OCI-LY1 (cell line): ENCODE measurements around the gene MFSD12.

ENCODE experiments used
- H2AFZ ChIP-seq: fragments of 200-600 bp; sonication (generic), shearing (Covaris generic); 2 replicates; pipeline ENCODE4 v1.6.0; 2014; ENCODE audit warnings: antibody characterized with exemption, mild to moderate bottlenecking, low read length
- H3F3A ChIP-seq: fragments of 200-600 bp; sonication (generic), shearing (Covaris generic); 2 replicates; pipeline ENCODE4 v1.6.0; 2014; ENCODE audit warnings: mild to moderate bottlenecking, antibody characterized with exemption, low read length, moderate library complexity; ENCODE audit not compliant: insufficient read depth
- H3K27ac ChIP-seq: fragments of 200-600 bp; sonication (generic); 2 replicates; pipeline ENCODE4 v1.5.1; 2014; ENCODE audit warnings: low read length, mixed run types, mild to moderate bottlenecking, low read depth; ENCODE audit not compliant: poor library complexity, severe bottlenecking
- H3K27me3 ChIP-seq: fragments of 200-600 bp; sonication (generic); 2 replicates; pipeline ENCODE4 v1.6.0; 2014; ENCODE audit warnings: antibody characterized with exemption, mild to moderate bottlenecking, low read length, moderate library complexity; ENCODE audit not compliant: insufficient read depth
- H3K36me3 ChIP-seq: fragments of 200-600 bp; sonication (generic); 2 replicates; pipeline ENCODE4 v1.6.1; 2014; ENCODE audit warnings: mild to moderate bottlenecking, antibody characterized with exemption, low read length, moderate library complexity, mixed read lengths; ENCODE audit not compliant: insufficient read depth
- H3K4me1 ChIP-seq: fragments of 200-600 bp; sonication (generic); 2 replicates; pipeline ENCODE4 v1.5.1; 2014; ENCODE audit warnings: mild to moderate bottlenecking, low read length, moderate library complexity; ENCODE audit not compliant: insufficient read depth, severe bottlenecking
- H3K4me2 ChIP-seq: fragments of 200-600 bp; sonication (generic), shearing (Covaris generic); 2 replicates; pipeline ENCODE4 v1.6.1; 2014; ENCODE audit warnings: low read length
- H3K4me3 ChIP-seq: fragments of 200-600 bp; sonication (generic); 2 replicates; pipeline ENCODE4 v1.5.1; 2014; ENCODE audit warnings: low read length, low read depth, mild to moderate bottlenecking, mixed read lengths; ENCODE audit not compliant: poor library complexity, severe bottlenecking
- H3K79me2 ChIP-seq: fragments of 200-600 bp; shearing (Covaris generic); 2 replicates; pipeline ENCODE4 v1.6.1; 2016; ENCODE audit warnings: mixed run types, low read length, mixed read lengths; ENCODE audit not compliant: insufficient read depth
- H3K9ac ChIP-seq: fragments of 200-600 bp; sonication (generic), shearing (Covaris generic); 2 replicates; pipeline ENCODE4 v1.6.1; 2014; ENCODE audit warnings: mild to moderate bottlenecking, low read length, mixed read lengths
- H3K9me2 ChIP-seq: fragments of 200-600 bp; sonication (generic), shearing (Covaris generic); 2 replicates; pipeline ENCODE4 v1.6.1; 2014; ENCODE audit warnings: low read depth, mild to moderate bottlenecking, low read length, mixed read lengths
- H3K9me3 ChIP-seq: fragments of 200-600 bp; shearing (Covaris generic); 2 replicates; pipeline ENCODE4 v1.6.1; 2014; ENCODE audit warnings: low read length, mixed read lengths
- H4K20me1 ChIP-seq: fragments of 200-600 bp; sonication (generic), shearing (Covaris generic); 2 replicates; pipeline ENCODE4 v1.6.0; 2016; ENCODE audit warnings: mild to moderate bottlenecking, low read length; ENCODE audit not compliant: insufficient read depth
- EZH2 ChIP-seq: fragments of 200-600 bp; sonication (generic), shearing (Covaris generic); IDR thresholded peaks from 2 replicates; pipeline ENCODE4 v1.8.0; 2017; ENCODE audit warnings: borderline replicate concordance, mixed run types, mild to moderate bottlenecking, antibody characterized with exemption, low read length, moderate library complexity, mixed read lengths
- TF ChIP-seq, protein P1 (sequence below): fragments of 200-600 bp; sonication (generic), shearing (Covaris generic); IDR thresholded peaks from 2 replicates; pipeline ENCODE4 v1.5.1; 2017; ENCODE audit warnings: mild to moderate bottlenecking, antibody characterized with exemption, low read length, moderate library complexity, mixed read lengths

MFSD12 gene

DNA sequence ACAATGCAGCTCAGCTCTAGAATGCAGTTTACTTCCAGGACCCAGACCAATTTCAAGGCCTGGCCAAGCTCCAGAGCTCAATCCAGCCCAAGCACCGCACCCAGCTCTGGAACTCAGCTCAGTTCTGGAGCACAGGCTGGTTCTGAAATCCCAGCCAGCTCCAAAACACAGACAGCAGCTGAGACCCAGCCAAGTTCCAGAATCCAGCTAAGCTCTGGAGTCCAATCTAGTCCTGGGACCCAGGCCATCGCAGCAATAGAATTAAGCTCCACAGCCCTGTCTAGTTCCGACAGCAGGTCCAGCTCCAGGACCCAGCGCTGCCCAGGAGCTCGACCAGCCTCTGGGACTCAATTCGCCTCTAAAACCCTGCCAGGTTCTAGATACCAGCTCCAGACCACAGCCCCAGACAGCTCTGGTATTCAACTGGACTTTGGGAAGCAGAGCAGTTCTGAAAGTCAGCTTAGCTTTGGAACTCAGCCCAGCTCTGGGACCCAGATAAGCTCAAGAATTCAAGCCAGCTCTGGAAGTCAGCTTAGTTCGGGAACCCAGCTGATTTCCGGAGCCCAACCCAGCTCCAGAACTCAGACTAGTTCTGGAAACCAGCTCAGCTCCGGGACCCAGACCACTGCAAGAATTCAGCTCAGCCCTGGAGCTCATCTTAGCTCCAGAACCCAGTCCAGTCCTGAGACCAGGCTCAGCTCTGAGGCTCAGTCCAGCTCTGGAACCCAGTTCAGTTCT, 34.7 kb upstream of the MFSD12 start:
- no peak overlapping the region for H2AFZ ChIP-seq
- H3K9me3 ChIP-seq = no peaks in the 10 kb centered on the region
- H3F3A ChIP-seq = no peaks in the 10 kb centered on the region
- no peak overlapping the region for H3K9ac ChIP-seq
- H3K4me2 ChIP-seq = no peak overlapping the region
- no peaks in the 10 kb centered on the region for H3K4me1 ChIP-seq
- no peaks in the 10 kb centered on the region for H3K36me3 ChIP-seq
- no peaks in the 10 kb centered on the region; the same call in 1 of the 2 replicates for H3K27me3 ChIP-seq
- no peaks in the 10 kb centered on the region for H3K9me2 ChIP-seq
- no peak for TF ChIP-seq EZH2
- TF ChIP-seq, protein P1, sequence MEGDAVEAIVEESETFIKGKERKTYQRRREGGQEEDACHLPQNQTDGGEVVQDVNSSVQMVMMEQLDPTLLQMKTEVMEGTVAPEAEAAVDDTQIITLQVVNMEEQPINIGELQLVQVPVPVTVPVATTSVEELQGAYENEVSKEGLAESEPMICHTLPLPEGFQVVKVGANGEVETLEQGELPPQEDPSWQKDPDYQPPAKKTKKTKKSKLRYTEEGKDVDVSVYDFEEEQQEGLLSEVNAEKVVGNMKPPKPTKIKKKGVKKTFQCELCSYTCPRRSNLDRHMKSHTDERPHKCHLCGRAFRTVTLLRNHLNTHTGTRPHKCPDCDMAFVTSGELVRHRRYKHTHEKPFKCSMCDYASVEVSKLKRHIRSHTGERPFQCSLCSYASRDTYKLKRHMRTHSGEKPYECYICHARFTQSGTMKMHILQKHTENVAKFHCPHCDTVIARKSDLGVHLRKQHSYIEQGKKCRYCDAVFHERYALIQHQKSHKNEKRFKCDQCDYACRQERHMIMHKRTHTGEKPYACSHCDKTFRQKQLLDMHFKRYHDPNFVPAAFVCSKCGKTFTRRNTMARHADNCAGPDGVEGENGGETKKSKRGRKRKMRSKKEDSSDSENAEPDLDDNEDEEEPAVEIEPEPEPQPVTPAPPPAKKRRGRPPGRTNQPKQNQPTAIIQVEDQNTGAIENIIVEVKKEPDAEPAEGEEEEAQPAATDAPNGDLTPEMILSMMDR = no peak
- H3K79me2 ChIP-seq = no peaks in the 10 kb centered on the region
- no peaks in the 10 kb centered on the region for H4K20me1 ChIP-seq
- no peak overlapping the region for H3K27ac ChIP-seq
- no peak overlapping the region for H3K4me3 ChIP-seq

DNA sequence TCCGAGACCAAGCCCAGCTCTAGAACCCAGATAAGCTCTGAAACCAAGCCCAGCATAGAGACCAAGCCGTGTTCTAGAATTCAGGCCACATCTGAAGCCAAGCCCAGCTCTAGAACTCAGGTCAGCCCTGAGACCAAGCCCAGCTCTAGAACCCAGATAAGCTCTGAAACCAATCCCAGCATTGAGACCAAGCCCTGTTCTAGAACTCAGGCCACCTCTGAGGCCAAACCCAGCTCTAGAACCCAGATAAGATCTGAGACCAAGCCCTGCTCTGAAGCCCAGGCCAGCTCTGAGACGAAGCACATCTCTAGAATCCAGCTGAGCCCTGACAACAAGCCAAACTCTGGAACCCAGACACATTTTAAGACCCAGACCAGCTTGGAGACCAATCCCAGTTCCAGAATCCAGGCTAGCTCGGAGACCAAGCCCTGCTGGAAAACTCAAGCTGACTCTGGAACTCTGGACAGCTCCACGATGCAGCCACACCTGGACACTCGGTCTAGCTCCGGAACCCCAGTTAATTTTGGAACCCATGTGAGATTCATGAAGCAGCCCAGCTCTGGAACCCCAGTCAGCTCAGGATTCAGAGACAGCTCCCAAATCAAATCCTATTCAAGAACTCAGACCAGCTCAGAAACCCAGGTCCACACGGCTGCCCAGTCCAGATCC, 33.7 kb upstream of the MFSD12 start:
- no peaks in the 10 kb centered on the region for H3K9me2 ChIP-seq
- no peak overlapping the region for H2AFZ ChIP-seq
- no peaks in the 10 kb centered on the region for H3F3A ChIP-seq
- no peaks in the 10 kb centered on the region for H3K4me1 ChIP-seq
- no peak overlapping the region for H3K4me3 ChIP-seq
- no peaks in the 10 kb centered on the region for H3K36me3 ChIP-seq
- no peaks in the 10 kb centered on the region for H3K79me2 ChIP-seq
- H3K27me3 ChIP-seq = no peaks in the 10 kb centered on the region; the same call in 1 of the 2 replicates
- no peaks in the 10 kb centered on the region for H3K9me3 ChIP-seq
- no peaks in the 10 kb centered on the region for H4K20me1 ChIP-seq
- no peak for TF ChIP-seq EZH2
- TF ChIP-seq, protein P1 = no peak
- no peak overlapping the region for H3K4me2 ChIP-seq
- no peak overlapping the region for H3K9ac ChIP-seq
- H3K27ac ChIP-seq = no peak overlapping the region

DNA sequence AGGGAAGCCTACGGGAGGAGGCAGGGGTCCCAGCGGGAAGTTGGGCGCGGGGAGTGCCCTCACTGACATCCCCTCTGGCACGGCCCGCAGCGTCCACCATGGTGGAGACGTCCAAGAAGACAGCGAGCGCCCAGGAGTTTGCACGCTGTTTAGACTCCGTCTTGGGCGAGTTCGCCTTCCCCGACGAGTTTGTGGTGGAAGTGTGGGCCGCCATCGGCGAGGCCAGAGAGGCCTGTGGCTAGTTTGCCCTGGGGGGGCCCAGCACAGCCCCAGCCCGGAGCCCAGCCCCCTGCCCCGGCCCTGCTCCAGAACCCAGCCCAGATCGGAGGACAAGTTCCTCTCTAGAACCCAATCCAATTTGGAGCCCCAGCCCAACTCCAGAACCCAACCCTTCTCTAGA, 32.6 kb upstream of the MFSD12 start:
- no peaks in the 10 kb centered on the region for H3F3A ChIP-seq
- no peaks in the 10 kb centered on the region for H4K20me1 ChIP-seq
- no peak overlapping the region for H3K27ac ChIP-seq
- no peaks in the 10 kb centered on the region for H3K36me3 ChIP-seq
- TF ChIP-seq EZH2 = no peak
- TF ChIP-seq, protein P1 = no peak
- no peaks in the 10 kb centered on the region for H3K4me1 ChIP-seq
- H3K79me2 ChIP-seq = no peaks in the 10 kb centered on the region
- H3K4me3 ChIP-seq = no peak overlapping the region
- H3K9ac ChIP-seq = no peak overlapping the region
- no peaks in the 10 kb centered on the region for H3K9me2 ChIP-seq
- no peak overlapping the region for H2AFZ ChIP-seq
- no peaks in the 10 kb centered on the region for H3K9me3 ChIP-seq
- H3K4me2 ChIP-seq = no peak overlapping the region
- H3K27me3 ChIP-seq = no peaks in the 10 kb centered on the region; the same call in 1 of the 2 replicates
